K562 (cell line): Measurements from ENCODE around the gene RBBP4. TPM values are rescaled to one million over a fixed set of nuclear protein-coding genes. Genes with fewer than 3 reads are reported as not detected.

Experiments used
- ARID1B ChIP-seq: fragments of 450-650 bp; IDR thresholded peaks from 2 replicates; pipeline ENCODE4 v1.6.1; 2016; ENCODE audit warnings: antibody characterized with exemption, mild to moderate bottlenecking, inconsistent platforms
- BRF1 ChIP-seq: IDR thresholded peaks from 3 replicates; pipeline ENCODE4 v1.6.1; 2011; ENCODE audit warnings: borderline replicate concordance, mild to moderate bottlenecking; ENCODE audit not compliant: insufficient read length; ENCODE audit errors: extremely low read depth
- CCAR2 ChIP-seq: fragments of 200-400 bp; formaldehyde crosslinking; IDR thresholded peaks from 2 replicates; pipeline ENCODE4 v1.6.1; 2017; ENCODE audit warnings: mild to moderate bottlenecking, low read depth, low read length
- CTBP1 ChIP-seq: fragments of 450-650 bp; IDR thresholded peaks from 2 replicates; pipeline ENCODE4 v1.6.1; 2016; ENCODE audit warnings: borderline replicate concordance
- ETS1 ChIP-seq: conservative IDR thresholded peaks from 2 replicates; pipeline ENCODE4 v1.6.1; 2011; ENCODE audit warnings: low read depth, mild to moderate bottlenecking, low read length; ENCODE audit not compliant: control insufficient read depth
- ETS2 ChIP-seq: IDR thresholded peaks from 2 replicates; pipeline ENCODE4 v1.6.1; 2016; ENCODE audit warnings: borderline replicate concordance, missing genetic modification characterization, mild to moderate bottlenecking, moderate library complexity, missing compliant biosample characterization; ENCODE audit not compliant: poor library complexity, severe bottlenecking
- GATAD2A ChIP-seq: fragments of 450-650 bp; IDR thresholded peaks from 2 replicates; pipeline ENCODE4 v1.6.1; 2017
- HDAC8 ChIP-seq: fragments of 450-650 bp; IDR thresholded peaks from 2 replicates; pipeline ENCODE4 v1.6.1; 2016; ENCODE audit warnings: mild to moderate bottlenecking, missing genetic modification characterization, moderate library complexity, missing compliant biosample characterization
- JUN ChIP-seq, 2 experiments: sonication (generic) in 1 of 2; formaldehyde crosslinking in 1 of 2; IDR thresholded peaks; 2 replicates each; pipeline versions ENCODE4 v1.6.1 to v1.8.0; 2012 to 2022; ENCODE audit warnings: borderline replicate concordance in 2 of 2, mild to moderate bottlenecking in 2 of 2, improper control_type of control experiment in 1 of 2, low read depth in 1 of 2, low read length in 1 of 2, missing genetic modification reagents in 1 of 2
- KDM4B ChIP-seq, 2 experiments: fragments of 450-650 bp in 1 of 2; sonication (generic) in 1 of 2; IDR thresholded peaks; 2 replicates each; pipeline ENCODE4 v1.6.1; 2016 to 2017; ENCODE audit warnings: borderline replicate concordance in 2 of 2, antibody characterized with exemption in 1 of 2, low read depth in 1 of 2, mild to moderate bottlenecking in 1 of 2
- KLF10 ChIP-seq: fragments of 250-450 bp; sonication (Bioruptor Pico); IDR thresholded peaks from 2 replicates; pipeline ENCODE4 v1.6.1; 2021; ENCODE audit warnings: matching md5 sums
- MTA3 ChIP-seq: fragments of 450-650 bp; formaldehyde crosslinking; IDR thresholded peaks from 2 replicates; pipeline ENCODE4 v1.6.1; 2017; ENCODE audit warnings: mild to moderate bottlenecking, borderline replicate concordance
- NCOA4 ChIP-seq: fragments of 450-650 bp; IDR thresholded peaks from 2 replicates; pipeline ENCODE4 v1.6.1; 2018; ENCODE audit warnings: mild to moderate bottlenecking; ENCODE audit not compliant: partially characterized antibody
- NKRF ChIP-seq: fragments of 450-650 bp; IDR thresholded peaks from 2 replicates; pipeline ENCODE4 v1.6.1; 2016; ENCODE audit warnings: borderline replicate concordance
- NR2C1 ChIP-seq, 2 experiments: fragments of 450-650 bp; IDR thresholded peaks; 2 replicates each; pipeline ENCODE4 v1.6.1; 2017; ENCODE audit warnings: mild to moderate bottlenecking in 2 of 2, antibody characterized with exemption in 1 of 2, inconsistent platforms in 1 of 2, missing compliant biosample characterization in 1 of 2, missing genetic modification characterization in 1 of 2
- PHF8 ChIP-seq: fragments of 200-600 bp; sonication (generic); IDR thresholded peaks from 2 replicates; pipeline ENCODE4 v1.6.1; 2012; ENCODE audit warnings: mixed run types, mild to moderate bottlenecking, inconsistent platforms, low read length, moderate library complexity, borderline replicate concordance
- SMAD2 ChIP-seq: fragments of 150-350 bp; IDR thresholded peaks from 2 replicates; pipeline ENCODE4 v1.6.1; 2014; ENCODE audit warnings: low read depth, mild to moderate bottlenecking, low read length
- SMC3 ChIP-seq: conservative IDR thresholded peaks from 2 replicates; pipeline ENCODE4 v1.6.1; 2011; ENCODE audit warnings: low read depth, low read length, improper control_type of control experiment; ENCODE audit not compliant: insufficient read depth
- TEAD1 ChIP-seq, 2 experiments: fragments of 450-650 bp in 1 of 2; sonication (generic) in 1 of 2; formaldehyde crosslinking; IDR thresholded peaks; 2 replicates each; pipeline versions ENCODE4 v1.4.0 to v1.8.0; 2020 to 2022; ENCODE audit warnings: mild to moderate bottlenecking in 2 of 2, missing genetic modification reagents in 1 of 2
- ZBED1 ChIP-seq: IDR thresholded peaks from 2 replicates; pipeline ENCODE4 v1.6.1; 2014
- ZFP30 ChIP-seq: fragments of 250-450 bp; sonication (Bioruptor Pico); IDR thresholded peaks from 2 replicates; pipeline ENCODE4 v1.8.0; 2022; ENCODE audit warnings: moderate library complexity, mild to moderate bottlenecking, inconsistent platforms, borderline replicate concordance
- ZNF696 ChIP-seq: fragments of 250-450 bp; sonication (Bioruptor Pico); conservative IDR thresholded peaks from 2 replicates; pipeline ENCODE4 v1.4.0; 2020; ENCODE audit warnings: mild to moderate bottlenecking, moderate library complexity
- polyA plus RNA-seq, 8 experiments: library from polyadenylated mRNA; depleted of rRNA in 4 of 8; stranded (reverse) in 5 of 8; unstranded in 3 of 8; fragments of >200 nt; fragmentation: Nextera tagmentation in 2 of 8; fragmentation: Illumina TruSeq in 1 of 8; extraction: Ambion mirVana in 2 of 8; extraction: Trizol in 1 of 8; gene quantifications; 2 replicates each; pipeline versions ENCODE4 v1.2.1 to v1.2.3, GENCODE V29; 2011 to 2014; ENCODE audit warnings: inconsistent platforms in 1 of 8, missing spikeins in 1 of 8
- total RNA-seq, 7 experiments: library from RNA; depleted of rRNA in 6 of 7; stranded (reverse); fragments of >200 nt in 6 of 7; fragmentation: Illumina TruSeq in 2 of 7; extraction: Trizol in 2 of 7; gene quantifications; 2 replicates each; pipeline versions ENCODE4 v1.2.1 to v1.2.3, GENCODE V29; 2011 to 2021; ENCODE audit warnings: low replicate concordance in 1 of 7
- TF ChIP-seq, protein P1 (sequence below): IDR thresholded peaks from 2 replicates; pipeline ENCODE4 v1.6.1; 2011; ENCODE audit not compliant: insufficient read length; ENCODE audit errors: extremely low read depth

The RBBP4 gene
- total and polyA plus RNA-seq, 9 of the 15 experiments (the other 6 are each of a cell fraction or from before 2014, with no cell fraction given) = 185 to 409 (median 259) TPM

DNA sequence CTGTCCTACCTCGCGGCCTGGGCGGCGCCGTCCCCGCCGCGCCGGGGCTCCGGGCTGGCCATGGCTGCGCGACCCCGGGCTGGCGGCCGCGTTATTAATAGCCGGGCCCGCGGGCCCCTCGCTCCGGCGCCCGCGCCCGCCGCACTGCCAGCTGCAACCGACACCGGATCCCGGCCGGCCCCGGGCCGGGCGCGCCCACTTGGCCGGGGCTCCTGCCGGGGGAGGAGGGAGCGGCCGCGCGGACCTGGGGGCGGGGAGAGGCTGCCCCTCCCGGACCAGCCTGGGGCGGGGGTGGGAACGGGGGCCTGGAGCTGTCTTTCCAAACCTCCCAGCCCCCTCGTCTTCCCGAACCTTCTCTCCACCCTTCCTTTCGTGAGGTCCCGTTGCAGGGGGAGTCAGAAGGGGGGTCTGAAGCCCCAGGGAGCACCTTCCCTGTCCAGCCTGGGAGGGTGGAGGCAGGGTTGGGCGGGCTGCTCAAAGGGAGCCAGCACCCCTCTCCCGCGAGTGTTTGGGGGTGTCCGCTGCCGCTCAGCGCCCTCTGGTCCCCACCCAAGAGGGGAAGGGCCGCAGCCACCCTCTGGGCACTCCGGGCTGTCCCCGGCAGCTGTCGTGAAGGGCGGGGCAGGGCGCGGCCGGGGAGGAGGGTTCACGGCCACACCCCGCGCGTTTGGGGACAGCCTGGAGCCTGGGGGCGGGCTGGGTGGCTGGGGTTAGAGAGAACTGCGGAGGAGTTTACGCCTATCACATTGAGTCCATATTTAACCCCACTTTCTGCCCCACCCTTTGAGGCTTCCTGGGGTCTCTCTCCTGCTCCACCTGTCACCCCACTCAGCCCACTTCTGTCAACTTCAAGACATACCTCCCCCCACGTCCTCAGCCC, 51.8 kb downstream of the RBBP4 start, which contains the start of gene SYNC (continued):
- TF ChIP-seq GATAD2A (peak; percentile 64; the same call in 1 of the 2 replicates), NKRF (peak; percentile 71), NCOA4 (no peak), SMAD2 (no peak), HDAC8 (tag) (no peak), NR2C1 (IDR thresholded peaks at IDR 0.05) (no peak), NR2C1 (tag; IDR thresholded peaks at IDR 0.05) (no peak), ETS1 (0 out of 2 replicates have a peak, but pooled peaks have one; percentile 63), ZNF696 (CRISPR knock-in tag) (no peak), KDM4B (IDR thresholded peaks at IDR 0.05; ENCODE audit: borderline replicate concordance in 2 of 2, low read depth in 1 of 2) (peak in 1 of 2 experiments; percentile 66; a peak in 1 of 4 replicates), KLF10 (CRISPR knock-in tag) (no peak), ETS2 (tag) (no peak), JUN (IDR thresholded peaks at IDR 0.05; ENCODE audit: borderline replicate concordance, low read depth, low read length) (no peak), JUN (CRISPR knock-in tag; IDR thresholded peaks at IDR 0.05; ENCODE audit: borderline replicate concordance) (no peak), SMC3 (0 out of 2 replicates have a peak, but pooled peaks have one; percentile 2), ZFP30 (CRISPR knock-in tag) (no peak), BRF1 (no peak), ARID1B (peak; percentile 65), CCAR2 (no peak), TEAD1 (CRISPR knock-in tag; IDR thresholded peaks at IDR 0.05) (0 out of 4 replicates have a peak, but pooled peaks of 1 of the 2 experiments have one; percentile 49), PHF8 (peak; percentile 76; the same call in 1 of the 2 replicates), ZBED1 (peak; percentile 23; the same call in 1 of the 2 replicates), CTBP1 (peak; percentile 85), MTA3 (0 out of 2 replicates have a peak, but pooled peaks have one; percentile 53)
- TF ChIP-seq, protein P1, sequence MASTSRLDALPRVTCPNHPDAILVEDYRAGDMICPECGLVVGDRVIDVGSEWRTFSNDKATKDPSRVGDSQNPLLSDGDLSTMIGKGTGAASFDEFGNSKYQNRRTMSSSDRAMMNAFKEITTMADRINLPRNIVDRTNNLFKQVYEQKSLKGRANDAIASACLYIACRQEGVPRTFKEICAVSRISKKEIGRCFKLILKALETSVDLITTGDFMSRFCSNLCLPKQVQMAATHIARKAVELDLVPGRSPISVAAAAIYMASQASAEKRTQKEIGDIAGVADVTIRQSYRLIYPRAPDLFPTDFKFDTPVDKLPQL = no peak
